SU-DHL-6 (cell line): ENCODE results near the gene LRRC37A.
"Not testable (repeated sequence)": the region's sequence is repeated elsewhere in the genome, so short reads cannot be mapped to it uniquely, and the experiment has no call there.

Experiments used
- H2AFZ ChIP-seq: fragments of 200-600 bp; sonication (generic); 2 replicates; pipeline ENCODE4 v1.6.1; 2014; ENCODE audit warnings: low read depth, mild to moderate bottlenecking, moderate library complexity, mixed read lengths, antibody characterized with exemption, low read length; ENCODE audit not compliant: severe bottlenecking
- H3F3A ChIP-seq: fragments of 200-600 bp; shearing (Covaris generic); 2 replicates; pipeline ENCODE4 v1.6.0; 2016; ENCODE audit warnings: antibody characterized with exemption, mild to moderate bottlenecking; ENCODE audit not compliant: insufficient read depth
- H3K27ac ChIP-seq: fragments of 200-600 bp; sonication (generic); 2 replicates; pipeline ENCODE4 v1.5.1; 2016; ENCODE audit warnings: low read depth, mild to moderate bottlenecking, low read length, moderate library complexity, mixed read lengths
- H3K27me3 ChIP-seq: fragments of 200-600 bp; sonication (generic), shearing (Covaris generic); 2 replicates; pipeline ENCODE4 v1.6.0; 2014; ENCODE audit warnings: mild to moderate bottlenecking, low read length
- H3K36me3 ChIP-seq: fragments of 200-600 bp; sonication (generic); 2 replicates; pipeline ENCODE4 v1.6.1; 2014; ENCODE audit warnings: mild to moderate bottlenecking, low read length, mixed read lengths
- H3K4me2 ChIP-seq: fragments of 300-600, 200-600 bp; shearing (Covaris generic), sonication (generic); 2 replicates; pipeline ENCODE4 v1.6.0; 2014; ENCODE audit warnings: low read length, low read depth, mild to moderate bottlenecking; ENCODE audit not compliant: poor library complexity, severe bottlenecking
- H3K4me3 ChIP-seq: fragments of 200-600 bp; sonication (generic); 2 replicates; pipeline ENCODE4 v1.5.1; 2014; ENCODE audit warnings: antibody characterized with exemption, low read length, mild to moderate bottlenecking, mixed read lengths; ENCODE audit not compliant: insufficient read depth, poor library complexity, severe bottlenecking
- H3K79me2 ChIP-seq: fragments of 200-600 bp; sonication (generic); 2 replicates; pipeline ENCODE4 v1.6.1; 2014; ENCODE audit warnings: mild to moderate bottlenecking, low read length, moderate library complexity; ENCODE audit not compliant: insufficient read depth
- H3K9ac ChIP-seq: fragments of 200-600 bp; sonication (generic); 2 replicates; pipeline ENCODE4 v1.7.0; 2014; ENCODE audit warnings: mild to moderate bottlenecking, low read length
- H3K9me2 ChIP-seq: fragments of 200-600 bp; sonication (generic); replicated peaks from 2 replicates; pipeline ENCODE4 v1.6.1; 2014; ENCODE audit warnings: low read length; ENCODE audit not compliant: insufficient read depth
- H3K9me3 ChIP-seq: fragments of 200-600 bp; sonication (generic); 2 replicates; pipeline ENCODE4 v1.6.1; 2014; ENCODE audit warnings: low read length, mixed read lengths; ENCODE audit not compliant: insufficient read depth
- H4K20me1 ChIP-seq: fragments of 200-600 bp; sonication (generic); 2 replicates; pipeline ENCODE4 v1.6.1; 2014; ENCODE audit warnings: low read depth, mild to moderate bottlenecking, antibody characterized with exemption, low read length, moderate library complexity, mixed read lengths

Gene LRRC37A

GRCh38 chr17:46349060-46349459 lies 54.1 kb downstream of the LRRC37A start:
- H3K4me3 ChIP-seq, H4K20me1 ChIP-seq, H3K9me3 ChIP-seq, H3K36me3 ChIP-seq, H3K27ac ChIP-seq, H3K27me3 ChIP-seq, H3K79me2 ChIP-seq, H3F3A ChIP-seq, H3K9ac ChIP-seq, H3K4me2 ChIP-seq, H2AFZ ChIP-seq, H3K9me2 ChIP-seq: not testable (repeated sequence)

GRCh38 chr17:46353856-46354255 lies 58.9 kb downstream of the LRRC37A start:
- H3K79me2 ChIP-seq, H3K36me3 ChIP-seq, H3K27me3 ChIP-seq, H3K9me3 ChIP-seq, H3K4me3 ChIP-seq, H2AFZ ChIP-seq, H3K4me2 ChIP-seq, H3K9me2 ChIP-seq, H3K9ac ChIP-seq, H4K20me1 ChIP-seq, H3F3A ChIP-seq, H3K27ac ChIP-seq: not testable (repeated sequence)

GRCh38 chr17:46361145-46361735 lies 66.3 kb downstream of the LRRC37A start:
- not testable (repeated sequence) for H3K27me3 ChIP-seq, H2AFZ ChIP-seq, H3K79me2 ChIP-seq, H3K9me3 ChIP-seq, H3K36me3 ChIP-seq, H3K4me2 ChIP-seq, H3F3A ChIP-seq, H3K9ac ChIP-seq, H4K20me1 ChIP-seq, H3K4me3 ChIP-seq, H3K27ac ChIP-seq, H3K9me2 ChIP-seq

- H4K20me1 ChIP-seq, H3K9me3 ChIP-seq, H3K36me3 ChIP-seq, H3F3A ChIP-seq, H3K27me3 ChIP-seq, H3K27ac ChIP-seq, H3K79me2 ChIP-seq, H3K4me2 ChIP-seq, H2AFZ ChIP-seq, H3K9me2 ChIP-seq, H3K9ac ChIP-seq, H3K4me3 ChIP-seq: not testable (repeated sequence)
These were observed 66.8 kb downstream of the LRRC37A start, which contains the start of gene ARL17B for GRCh38 chr17:46361755-46362154. ARL17B (minus strand) TSS chr17:46361766; CDS start chr17:46358397, 3,369 bp downstream.

- H3K27me3 ChIP-seq, H3K9ac ChIP-seq, H3K4me3 ChIP-seq, H2AFZ ChIP-seq, H4K20me1 ChIP-seq, H3K36me3 ChIP-seq, H3F3A ChIP-seq, H3K9me3 ChIP-seq, H3K27ac ChIP-seq, H3K9me2 ChIP-seq, H3K79me2 ChIP-seq, H3K4me2 ChIP-seq: not testable (repeated sequence)
These were observed 72.6 kb downstream of the LRRC37A start for GRCh38 chr17:46367520-46367919.

- not testable (repeated sequence) for H3K27ac ChIP-seq, H2AFZ ChIP-seq, H3K4me3 ChIP-seq, H3K27me3 ChIP-seq, H3F3A ChIP-seq, H3K9ac ChIP-seq, H3K4me2 ChIP-seq, H3K9me2 ChIP-seq, H3K79me2 ChIP-seq, H3K9me3 ChIP-seq, H4K20me1 ChIP-seq, H3K36me3 ChIP-seq
These were observed 77.6 kb downstream of the LRRC37A start for GRCh38 chr17:46372236-46373229.

- not testable (repeated sequence) for H3K9me2 ChIP-seq, H3K27ac ChIP-seq, H4K20me1 ChIP-seq, H3K36me3 ChIP-seq, H3K4me3 ChIP-seq, H2AFZ ChIP-seq, H3K9me3 ChIP-seq, H3K27me3 ChIP-seq, H3K9ac ChIP-seq, H3K4me2 ChIP-seq, H3K79me2 ChIP-seq, H3F3A ChIP-seq
These were observed 78.5 kb downstream of the LRRC37A start for GRCh38 chr17:46373418-46373817.

- H2AFZ ChIP-seq, H3K79me2 ChIP-seq, H3K27me3 ChIP-seq, H3K4me3 ChIP-seq, H3K27ac ChIP-seq, H3K9me3 ChIP-seq, H3K9me2 ChIP-seq, H3K36me3 ChIP-seq, H4K20me1 ChIP-seq, H3K4me2 ChIP-seq, H3K9ac ChIP-seq, H3F3A ChIP-seq: not testable (repeated sequence)
These were observed 88.2 kb downstream of the LRRC37A start for GRCh38 chr17:46383118-46383517.
